ENCODE results near the gene CCBE1.

Gene CCBE1

GRCh38 chr18:59569390-59569791, 127.8 kb downstream of the CCBE1 start:
- Histone ChIP-seq H3K4me1 (ENCODE audit: control insufficient read depth in 2 of 2, insufficient read depth in 2 of 2, low read length in 2 of 2) (no peaks in the 10 kb centered on the region), H3K27ac (ENCODE audit: low read depth in 2 of 2, low read length in 2 of 2) (no peak overlapping the region), H3K36me3 (ENCODE audit: control insufficient read depth in 2 of 2, insufficient read depth in 2 of 2, low read length in 2 of 2) (no peaks in the 10 kb centered on the region), H3K9me3 (ENCODE audit: control insufficient read depth in 2 of 2, low read length in 2 of 2) (no peaks in the 10 kb centered on the region), H3K9ac (ENCODE audit: low read depth in 1 of 2, low read length in 2 of 2) (no peak overlapping the region), H3K4me3 (ENCODE audit: low read length in 2 of 2) (no peak overlapping the region), H3K27me3 (ENCODE audit: control insufficient read depth in 2 of 2, insufficient read depth in 2 of 2, low read length in 2 of 2) (no peaks in the 10 kb centered on the region)

- H3K4me3 ChIP-seq (ENCODE audit: low read length in 2 of 2): no peak overlapping the region
- no peak overlapping the region for H3K9ac ChIP-seq (ENCODE audit: low read depth in 1 of 2, low read length in 2 of 2)
- H3K4me1 ChIP-seq (ENCODE audit: control insufficient read depth in 2 of 2, insufficient read depth in 2 of 2, low read length in 2 of 2): no peaks in the 10 kb centered on the region
- H3K27me3 ChIP-seq (ENCODE audit: control insufficient read depth in 2 of 2, insufficient read depth in 2 of 2, low read length in 2 of 2): no peaks in the 10 kb centered on the region
- no peaks in the 10 kb centered on the region for H3K36me3 ChIP-seq (ENCODE audit: control insufficient read depth in 2 of 2, insufficient read depth in 2 of 2, low read length in 2 of 2)
- H3K27ac ChIP-seq (ENCODE audit: low read depth in 2 of 2, low read length in 2 of 2): no peak overlapping the region
- no peaks in the 10 kb centered on the region for H3K9me3 ChIP-seq (ENCODE audit: control insufficient read depth in 2 of 2, low read length in 2 of 2)
These were observed 129.8 kb downstream of the CCBE1 start for GRCh38 chr18:59567431-59567830.

DNA sequence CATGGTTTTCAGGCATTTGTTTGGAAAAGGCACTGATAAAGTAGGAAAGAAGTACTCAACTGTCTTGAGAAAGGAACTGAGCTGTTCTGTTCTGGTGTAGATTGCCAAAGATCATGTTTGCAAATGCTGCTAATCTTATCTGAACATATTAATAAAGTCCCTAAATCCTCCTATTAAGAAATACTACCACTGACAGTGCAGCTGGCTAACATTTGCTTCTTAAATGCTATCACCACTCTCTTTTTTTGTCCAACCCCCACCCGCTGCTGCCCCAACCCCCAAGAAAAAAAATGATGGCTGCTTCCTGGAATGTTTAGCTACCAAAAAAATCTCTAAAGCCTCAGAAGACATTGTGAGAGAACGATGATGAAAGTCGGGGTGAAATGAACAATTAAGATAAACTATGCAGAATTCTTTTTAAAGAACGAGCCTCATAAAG, 130.7 kb downstream of the CCBE1 start:
- no peak overlapping the region for H3K4me3 ChIP-seq (ENCODE audit: low read length in 2 of 2)
- H3K36me3 ChIP-seq (ENCODE audit: control insufficient read depth in 2 of 2, insufficient read depth in 2 of 2, low read length in 2 of 2): no peaks in the 10 kb centered on the region
- H3K9ac ChIP-seq (ENCODE audit: low read depth in 1 of 2, low read length in 2 of 2): no peak overlapping the region
- no peaks in the 10 kb centered on the region for H3K27me3 ChIP-seq (ENCODE audit: control insufficient read depth in 2 of 2, insufficient read depth in 2 of 2, low read length in 2 of 2)
- no peaks in the 10 kb centered on the region for H3K9me3 ChIP-seq (ENCODE audit: control insufficient read depth in 2 of 2, low read length in 2 of 2)
- no peak overlapping the region for H3K27ac ChIP-seq (ENCODE audit: low read depth in 2 of 2, low read length in 2 of 2)
- H3K4me1 ChIP-seq (ENCODE audit: control insufficient read depth in 2 of 2, insufficient read depth in 2 of 2, low read length in 2 of 2): no peaks in the 10 kb centered on the region

DNA sequence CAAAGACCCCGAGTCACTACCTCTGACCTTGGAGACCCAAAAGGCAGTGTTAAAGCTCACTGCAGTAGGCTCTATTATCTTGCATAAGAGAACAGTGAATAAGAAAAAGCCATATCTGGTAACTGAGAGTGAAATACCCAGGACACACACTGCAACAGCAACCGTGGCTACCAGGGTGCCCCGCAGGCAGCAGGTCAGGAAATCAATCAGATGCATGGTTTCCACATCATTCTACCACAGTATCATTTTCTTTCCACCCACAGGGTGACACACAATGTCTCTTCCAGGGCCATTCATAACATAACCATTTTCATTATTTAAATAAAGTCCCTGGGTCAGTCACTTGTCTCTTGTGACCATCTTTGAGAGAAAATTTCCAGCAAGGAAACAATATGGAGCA, 131.3 kb downstream of the CCBE1 start:
- no peaks in the 10 kb centered on the region for H3K4me1 ChIP-seq (ENCODE audit: control insufficient read depth in 2 of 2, insufficient read depth in 2 of 2, low read length in 2 of 2)
- H3K27me3 ChIP-seq (ENCODE audit: control insufficient read depth in 2 of 2, insufficient read depth in 2 of 2, low read length in 2 of 2): no peaks in the 10 kb centered on the region
- H3K9ac ChIP-seq (ENCODE audit: low read depth in 1 of 2, low read length in 2 of 2): no peak overlapping the region
- H3K27ac ChIP-seq (ENCODE audit: low read depth in 2 of 2, low read length in 2 of 2): no peak overlapping the region
- no peaks in the 10 kb centered on the region for H3K9me3 ChIP-seq (ENCODE audit: control insufficient read depth in 2 of 2, low read length in 2 of 2)
- no peaks in the 10 kb centered on the region for H3K36me3 ChIP-seq (ENCODE audit: control insufficient read depth in 2 of 2, insufficient read depth in 2 of 2, low read length in 2 of 2)
- H3K4me3 ChIP-seq (ENCODE audit: low read length in 2 of 2): no peak overlapping the region

DNA sequence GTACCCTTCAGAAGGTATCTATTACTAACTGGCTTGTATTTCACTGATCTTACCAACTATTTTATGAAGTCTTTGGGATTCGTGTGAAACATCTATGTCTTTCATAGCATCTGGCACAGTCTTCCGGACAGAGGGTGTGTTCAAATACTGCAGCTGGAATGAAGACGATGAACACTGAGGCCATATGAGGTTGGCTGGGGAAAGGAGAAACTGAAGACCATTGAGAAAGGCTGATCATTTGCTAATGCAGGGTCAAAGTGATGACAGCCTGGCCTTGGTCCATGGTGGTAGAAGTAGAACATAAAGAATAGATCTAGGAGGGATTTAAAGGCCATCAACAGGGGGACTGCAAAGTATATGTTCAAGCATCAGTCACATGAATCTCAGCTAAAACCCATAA, 132.7 kb downstream of the CCBE1 start:
- H3K4me3 ChIP-seq (ENCODE audit: low read length in 2 of 2): no peak overlapping the region
- H3K9ac ChIP-seq (ENCODE audit: low read depth in 1 of 2, low read length in 2 of 2): no peak overlapping the region
- H3K9me3 ChIP-seq (ENCODE audit: control insufficient read depth in 2 of 2, low read length in 2 of 2): no peaks in the 10 kb centered on the region
- no peaks in the 10 kb centered on the region for H3K36me3 ChIP-seq (ENCODE audit: control insufficient read depth in 2 of 2, insufficient read depth in 2 of 2, low read length in 2 of 2)
- H3K27me3 ChIP-seq (ENCODE audit: control insufficient read depth in 2 of 2, insufficient read depth in 2 of 2, low read length in 2 of 2): no peaks in the 10 kb centered on the region
- H3K27ac ChIP-seq (ENCODE audit: low read depth in 2 of 2, low read length in 2 of 2): no peak overlapping the region
- no peaks in the 10 kb centered on the region for H3K4me1 ChIP-seq (ENCODE audit: control insufficient read depth in 2 of 2, insufficient read depth in 2 of 2, low read length in 2 of 2)

DNA sequence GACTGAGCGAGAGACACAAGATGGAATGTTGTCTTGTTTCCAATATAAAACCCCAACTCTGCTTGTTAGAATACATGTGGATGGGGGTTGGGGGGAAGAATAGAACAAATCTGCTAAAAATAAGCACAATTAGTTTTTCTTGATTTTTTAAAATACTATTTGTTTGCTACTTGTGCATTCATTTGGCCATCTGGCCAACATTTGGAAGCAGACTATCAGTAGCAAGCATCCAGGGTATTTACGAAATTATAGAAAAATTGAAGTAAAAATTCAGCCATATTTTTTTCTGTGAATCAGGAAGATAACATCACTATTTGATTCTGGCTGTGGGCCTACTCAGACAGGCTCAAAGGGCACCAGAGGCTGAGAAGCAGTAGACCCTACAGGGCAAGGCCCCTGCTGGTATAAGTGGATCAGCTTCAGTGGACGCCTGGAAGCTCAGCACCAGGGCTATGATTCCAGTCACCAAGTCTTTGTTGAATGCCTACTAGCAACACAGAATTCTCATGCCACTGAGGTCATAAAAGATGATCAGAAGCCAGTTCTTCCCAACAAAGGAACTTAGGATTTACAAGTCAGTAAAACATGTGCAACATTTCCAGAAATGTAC, 133.9 kb downstream of the CCBE1 start:
- Histone ChIP-seq H3K4me3 (ENCODE audit: low read length in 2 of 2) (no peak overlapping the region), H3K9me3 (ENCODE audit: control insufficient read depth in 2 of 2, low read length in 2 of 2) (no peaks in the 10 kb centered on the region), H3K27ac (ENCODE audit: low read depth in 2 of 2, low read length in 2 of 2) (no peak overlapping the region), H3K4me1 (ENCODE audit: control insufficient read depth in 2 of 2, insufficient read depth in 2 of 2, low read length in 2 of 2) (no peaks in the 10 kb centered on the region), H3K9ac (ENCODE audit: low read depth in 1 of 2, low read length in 2 of 2) (no peak overlapping the region), H3K27me3 (ENCODE audit: control insufficient read depth in 2 of 2, insufficient read depth in 2 of 2, low read length in 2 of 2) (no peaks in the 10 kb centered on the region), H3K36me3 (ENCODE audit: control insufficient read depth in 2 of 2, insufficient read depth in 2 of 2, low read length in 2 of 2) (no peaks in the 10 kb centered on the region)

GRCh38 chr18:59562751-59563150, 134.5 kb downstream of the CCBE1 start:
- no peaks in the 10 kb centered on the region for H3K36me3 ChIP-seq (ENCODE audit: control insufficient read depth in 2 of 2, insufficient read depth in 2 of 2, low read length in 2 of 2)
- no peaks in the 10 kb centered on the region for H3K4me1 ChIP-seq (ENCODE audit: control insufficient read depth in 2 of 2, insufficient read depth in 2 of 2, low read length in 2 of 2)
- H3K9ac ChIP-seq (ENCODE audit: low read depth in 1 of 2, low read length in 2 of 2): no peak overlapping the region
- no peaks in the 10 kb centered on the region for H3K9me3 ChIP-seq (ENCODE audit: control insufficient read depth in 2 of 2, low read length in 2 of 2)
- no peaks in the 10 kb centered on the region for H3K27me3 ChIP-seq (ENCODE audit: control insufficient read depth in 2 of 2, insufficient read depth in 2 of 2, low read length in 2 of 2)
- H3K4me3 ChIP-seq (ENCODE audit: low read length in 2 of 2): no peak overlapping the region
- H3K27ac ChIP-seq (ENCODE audit: low read depth in 2 of 2, low read length in 2 of 2): no peak overlapping the region

GRCh38 chr18:59561612-59562011, 135.6 kb downstream of the CCBE1 start:
- H3K36me3 ChIP-seq (ENCODE audit: control insufficient read depth in 2 of 2, insufficient read depth in 2 of 2, low read length in 2 of 2): no peaks in the 10 kb centered on the region
- no peak overlapping the region for H3K27ac ChIP-seq (ENCODE audit: low read depth in 2 of 2, low read length in 2 of 2)
- H3K4me3 ChIP-seq (ENCODE audit: low read length in 2 of 2): no peak overlapping the region
- H3K27me3 ChIP-seq (ENCODE audit: control insufficient read depth in 2 of 2, insufficient read depth in 2 of 2, low read length in 2 of 2): no peaks in the 10 kb centered on the region
- H3K4me1 ChIP-seq (ENCODE audit: control insufficient read depth in 2 of 2, insufficient read depth in 2 of 2, low read length in 2 of 2): no peaks in the 10 kb centered on the region
- H3K9ac ChIP-seq (ENCODE audit: low read depth in 1 of 2, low read length in 2 of 2): no peak overlapping the region
- no peaks in the 10 kb centered on the region for H3K9me3 ChIP-seq (ENCODE audit: control insufficient read depth in 2 of 2, low read length in 2 of 2)

GRCh38 chr18:59560556-59560955, 136.7 kb downstream of the CCBE1 start:
- Histone ChIP-seq H3K27ac (ENCODE audit: low read depth in 2 of 2, low read length in 2 of 2) (no peak overlapping the region), H3K9me3 (ENCODE audit: control insufficient read depth in 2 of 2, low read length in 2 of 2) (no peaks in the 10 kb centered on the region), H3K36me3 (ENCODE audit: control insufficient read depth in 2 of 2, insufficient read depth in 2 of 2, low read length in 2 of 2) (no peaks in the 10 kb centered on the region), H3K9ac (ENCODE audit: low read depth in 1 of 2, low read length in 2 of 2) (no peak overlapping the region), H3K4me3 (ENCODE audit: low read length in 2 of 2) (no peak overlapping the region), H3K4me1 (ENCODE audit: control insufficient read depth in 2 of 2, insufficient read depth in 2 of 2, low read length in 2 of 2) (no peaks in the 10 kb centered on the region), H3K27me3 (ENCODE audit: control insufficient read depth in 2 of 2, insufficient read depth in 2 of 2, low read length in 2 of 2) (no peaks in the 10 kb centered on the region)

DNA sequence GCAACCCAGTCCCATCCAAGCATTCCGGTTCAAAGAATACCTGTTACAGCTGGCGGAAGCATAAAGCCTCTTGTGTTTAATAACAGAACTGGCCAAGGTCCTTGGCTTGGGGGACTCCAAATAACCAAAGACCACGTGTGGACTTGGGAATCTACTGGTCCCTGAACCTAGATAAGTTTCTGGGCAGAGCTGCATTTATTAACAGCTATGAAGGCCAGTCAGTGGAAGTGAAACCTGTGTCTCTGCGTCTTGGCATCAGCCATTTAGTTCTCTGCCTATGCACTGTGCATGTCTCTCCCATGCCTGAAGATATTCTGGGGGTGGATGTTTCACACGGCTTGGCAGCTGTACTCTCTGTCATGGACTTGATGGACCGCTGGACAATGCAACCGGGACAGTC, 137.7 kb downstream of the CCBE1 start:
- H3K36me3 ChIP-seq (ENCODE audit: control insufficient read depth in 2 of 2, insufficient read depth in 2 of 2, low read length in 2 of 2): no peaks in the 10 kb centered on the region
- H3K9ac ChIP-seq (ENCODE audit: low read depth in 1 of 2, low read length in 2 of 2): no peak overlapping the region
- H3K9me3 ChIP-seq (ENCODE audit: control insufficient read depth in 2 of 2, low read length in 2 of 2): no peaks in the 10 kb centered on the region
- H3K4me3 ChIP-seq (ENCODE audit: low read length in 2 of 2): no peak overlapping the region
- no peaks in the 10 kb centered on the region for H3K27me3 ChIP-seq (ENCODE audit: control insufficient read depth in 2 of 2, insufficient read depth in 2 of 2, low read length in 2 of 2)
- no peak overlapping the region for H3K27ac ChIP-seq (ENCODE audit: low read depth in 2 of 2, low read length in 2 of 2)
- H3K4me1 ChIP-seq (ENCODE audit: control insufficient read depth in 2 of 2, insufficient read depth in 2 of 2, low read length in 2 of 2): no peaks in the 10 kb centered on the region
